GM12864 (cell line): Measurements from ENCODE around the gene DENND10.
"Not testable (repeated sequence)": the region's sequence is repeated elsewhere in the genome, so short reads cannot be mapped to it uniquely, and the experiment has no call there.

ENCODE experiments used
- DNase-seq: peaks from one replicate; pipeline ENCODE4 v3.0.0-alpha.2; 2011; ENCODE audit warnings: low read depth
- H3K4me3 ChIP-seq: 2 replicates; pipeline ENCODE4 v1.5.1; 2011; ENCODE audit warnings: mild to moderate bottlenecking, low read depth, low read length, control low read depth
- CTCF ChIP-seq: IDR thresholded peaks from 2 replicates; pipeline ENCODE4 v1.5.1; 2011; ENCODE audit warnings: low read depth, mild to moderate bottlenecking, moderate library complexity, low read length, control low read depth, inconsistent platforms; ENCODE audit errors: missing control alignments

DENND10 gene

GRCh38 chr10:119087271-119087882 is 16.5 kb upstream of the DENND10 start:
- H3K4me3 ChIP-seq, result no peak overlapping the region
- no peak for TF ChIP-seq CTCF
- no peak for DNase-seq

GRCh38 chr10:119090026-119090795 is 13.7 kb upstream of the DENND10 start:
- no peak overlapping the region for H3K4me3 ChIP-seq
- peak; percentile 61 for DNase-seq
- no peak for TF ChIP-seq CTCF

GRCh38 chr10:119090968-119091367 is 12.9 kb upstream of the DENND10 start:
- no peak for TF ChIP-seq CTCF
- no peak for DNase-seq
- H3K4me3 ChIP-seq, result no peak overlapping the region

DNA sequence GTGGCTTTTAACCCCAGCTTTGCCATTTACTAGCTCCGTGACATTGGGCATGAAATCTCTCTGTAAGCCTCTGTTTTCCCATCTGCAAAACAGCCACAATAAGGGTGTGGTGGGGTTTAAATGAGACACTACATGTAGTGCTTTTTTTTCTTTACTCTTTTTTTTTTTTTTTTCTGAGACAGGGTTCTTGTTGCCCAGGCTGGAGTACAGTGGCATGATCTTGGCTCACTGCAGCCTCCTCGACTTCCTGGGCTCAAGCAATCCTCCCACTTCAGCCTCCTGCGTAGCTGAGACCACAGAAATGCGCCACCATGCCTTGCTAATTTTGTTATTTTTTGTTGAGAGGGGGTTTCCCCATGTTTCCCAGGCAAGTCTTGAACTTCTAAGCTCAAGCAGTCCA is 8.3 kb upstream of the DENND10 start:
- no peak overlapping the region for H3K4me3 ChIP-seq
- no peak for DNase-seq
- TF ChIP-seq CTCF, result no peak

- H3K4me3 ChIP-seq, DNase-seq: not testable (repeated sequence)
These were observed 7.1 kb upstream of the DENND10 start for GRCh38 chr10:119096641-119097415.

DNA sequence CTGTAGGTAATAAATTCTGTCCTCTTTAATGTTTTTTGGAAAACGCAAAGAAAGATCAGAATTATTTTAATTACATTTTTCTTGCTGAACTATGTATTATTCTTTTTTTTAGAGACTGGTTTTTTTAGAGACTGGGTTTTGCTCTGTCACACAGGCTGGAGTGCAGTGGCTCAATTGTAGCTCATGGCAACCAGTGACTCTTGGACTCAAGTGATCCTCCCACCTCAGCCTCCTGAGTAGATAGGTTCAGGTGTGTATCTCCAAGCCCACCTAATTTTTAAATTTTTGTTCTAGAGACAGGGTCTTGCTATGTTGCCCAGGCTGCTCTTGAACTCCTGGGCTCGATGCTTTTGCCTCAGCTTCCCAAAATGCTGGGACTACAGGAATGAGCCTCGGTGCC is 5.3 kb upstream of the DENND10 start:
- no peak for TF ChIP-seq CTCF
- no peak for DNase-seq
- H3K4me3 ChIP-seq, result no peak overlapping the region

DNA sequence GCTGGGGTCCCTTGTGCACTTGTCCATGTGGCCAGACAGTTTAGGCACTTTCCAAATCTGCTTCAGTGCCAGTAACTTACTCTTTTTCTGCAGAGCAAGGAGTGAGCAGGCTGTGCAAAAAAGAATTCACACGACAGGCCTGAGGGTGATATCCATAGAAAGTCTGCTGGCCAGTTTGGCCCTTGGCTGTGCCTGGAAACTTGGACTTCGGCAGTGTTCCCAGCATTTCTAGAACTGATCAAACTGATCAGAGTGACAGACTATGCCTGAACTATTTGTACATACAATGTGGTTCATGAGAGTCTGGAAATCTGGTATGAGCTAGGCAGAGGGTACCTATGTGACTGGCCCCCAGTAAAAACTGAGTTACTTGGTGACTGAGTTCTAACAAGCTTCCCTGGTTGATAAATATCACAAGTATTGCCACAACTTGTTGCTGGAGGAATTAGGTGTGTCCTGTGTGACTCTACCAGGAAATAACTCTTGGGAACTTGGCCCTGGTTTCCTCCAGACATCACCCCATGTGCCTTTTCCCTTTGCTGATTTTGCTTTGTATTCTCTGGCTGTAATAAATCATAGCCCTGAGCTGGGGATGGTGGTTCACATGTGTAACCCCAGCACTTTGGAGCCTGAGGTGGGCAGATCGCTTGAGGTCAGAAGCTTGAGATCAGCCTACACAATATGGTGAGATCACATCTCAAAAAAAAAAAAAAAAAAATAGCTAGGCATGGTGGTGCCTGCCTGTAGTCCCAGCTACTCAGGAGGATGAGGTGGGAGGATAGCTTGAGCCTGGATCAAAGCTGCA is 3.3 kb upstream of the DENND10 start:
- DNase-seq, result no peak
- H3K4me3 ChIP-seq, result no peak overlapping the region
- no peak for TF ChIP-seq CTCF
